ENCODE results near the gene ROBO1.

Gene ROBO1

GRCh38 chr3:79032686-79033318 is 735.0 kb downstream of the ROBO1 start:
- no peak for DNase-seq
- Mint-ChIP-seq H3K36me3 (ENCODE audit: insufficient read depth) (no peaks in the 10 kb centered on the region), H3K27me3 (no peaks in the 10 kb centered on the region), H3K9me3 (peaks cover 0 to 1% of the 10 kb centered on the region in 2 donors), H3K27ac (no peak overlapping the region), H3K4me3 (no peak overlapping the region), H3K4me1 (ENCODE audit: low read depth in 2 of 2) (no peaks in the 10 kb centered on the region)
- ATAC-seq (replicated peaks): no peak

DNA sequence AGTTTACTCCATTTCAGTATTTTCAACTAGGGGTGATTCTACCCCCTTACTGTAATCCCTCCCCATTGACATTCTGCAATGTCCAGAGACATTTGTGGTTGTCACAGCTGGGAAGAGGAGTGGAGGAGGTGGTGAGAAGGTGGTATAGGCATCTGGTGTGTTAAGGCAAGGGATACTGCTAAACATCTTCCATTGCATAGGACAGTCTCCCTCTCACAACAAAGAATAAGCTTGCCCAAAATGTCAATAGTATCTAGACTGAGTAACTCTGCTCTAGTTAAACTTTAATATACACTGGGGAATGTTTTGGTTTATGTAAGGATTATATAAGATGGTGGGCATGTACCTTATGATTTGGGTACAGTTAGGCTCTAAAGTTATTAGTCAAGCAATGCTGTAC is 737.6 kb downstream of the ROBO1 start:
- Mint-ChIP-seq H3K36me3 (ENCODE audit: insufficient read depth) (no peaks in the 10 kb centered on the region), H3K4me3 (no peak overlapping the region), H3K27ac (no peak overlapping the region), H3K9me3 (peaks cover 0 to 2% of the 10 kb centered on the region in 2 donors), H3K4me1 (ENCODE audit: low read depth in 2 of 2) (no peaks in the 10 kb centered on the region), H3K27me3 (no peaks in the 10 kb centered on the region)
- DNase-seq (no peak), ATAC-seq (replicated peaks) (no peak)

DNA sequence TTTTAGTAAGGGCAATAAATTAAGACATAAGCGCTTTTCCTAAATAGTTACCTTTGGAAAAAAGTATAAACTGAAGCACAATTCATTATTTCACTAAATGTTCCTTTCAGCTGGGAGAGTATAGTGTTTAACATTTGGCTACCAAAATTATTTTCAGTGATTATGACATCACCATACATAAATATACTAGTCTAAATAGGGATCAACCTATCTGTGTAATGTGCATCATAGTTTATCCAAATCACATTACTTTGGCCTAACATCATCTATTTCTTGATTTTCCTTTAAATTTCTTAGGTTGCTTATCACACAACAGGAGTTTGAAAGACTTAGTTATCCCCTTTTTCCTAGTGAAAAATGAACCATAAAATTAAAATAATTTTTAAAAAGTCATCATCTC is 738.9 kb downstream of the ROBO1 start:
- DNase-seq (no peak), ATAC-seq (replicated peaks) (no peak)
- Mint-ChIP-seq H3K36me3 (ENCODE audit: insufficient read depth) (no peaks in the 10 kb centered on the region), H3K4me3 (no peak overlapping the region), H3K4me1 (ENCODE audit: low read depth in 2 of 2) (no peaks in the 10 kb centered on the region), H3K27ac (no peak overlapping the region), H3K27me3 (no peaks in the 10 kb centered on the region), H3K9me3 (peaks cover 2 to 7% of the 10 kb centered on the region in 2 donors)

DNA sequence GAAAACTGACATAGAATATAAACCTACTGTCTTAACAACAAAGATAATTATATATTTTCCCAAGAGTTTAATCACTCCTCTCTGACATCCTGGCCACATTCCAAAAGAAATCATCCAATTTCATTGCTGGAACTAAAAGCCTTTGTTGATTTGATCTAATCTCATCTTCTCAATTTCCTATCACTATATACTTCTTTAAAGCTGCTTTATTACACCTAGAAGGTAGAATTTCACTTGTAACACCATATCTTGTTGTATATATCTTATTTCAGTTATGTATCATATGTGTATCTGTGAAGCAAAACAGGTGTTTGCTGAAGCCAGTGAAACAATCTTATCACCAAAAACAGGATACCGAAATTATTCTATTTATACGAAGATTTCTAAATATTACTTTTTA is 740.2 kb downstream of the ROBO1 start:
- no peak for DNase-seq
- Mint-ChIP-seq H3K4me3 (no peak overlapping the region), H3K27ac (no peak overlapping the region), H3K36me3 (ENCODE audit: insufficient read depth) (no peaks in the 10 kb centered on the region), H3K4me1 (ENCODE audit: low read depth in 2 of 2) (no peaks in the 10 kb centered on the region), H3K27me3 (no peaks in the 10 kb centered on the region), H3K9me3 (peaks cover 2 to 7% of the 10 kb centered on the region in 2 donors)
- no peak for ATAC-seq (replicated peaks)

DNA sequence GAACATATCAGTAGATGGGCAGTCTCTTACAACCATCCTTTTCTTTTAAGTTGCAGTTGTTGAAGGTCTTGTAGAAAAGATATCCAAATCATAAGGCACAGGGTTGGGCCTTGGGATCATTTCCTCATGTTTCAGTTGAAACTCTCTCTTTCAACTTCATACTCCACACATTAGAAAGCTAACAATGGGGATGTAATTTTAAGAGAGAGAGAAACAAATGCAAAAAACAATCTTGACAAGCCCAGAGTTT is 747.9 kb downstream of the ROBO1 start:
- DNase-seq: no peak
- peaks cover 6 to 7% of the 10 kb centered on the region in 2 donors for H3K27me3 Mint-ChIP-seq
- H3K4me3 Mint-ChIP-seq: peak overlapping the region in 1 of 2 donors; percentile 13
- H3K9me3 Mint-ChIP-seq: peaks cover 6 to 10% of the 10 kb centered on the region in 2 donors
- H3K4me1 Mint-ChIP-seq (ENCODE audit: low read depth in 2 of 2): peaks cover 0 to 5% of the 10 kb centered on the region in 2 donors
- H3K36me3 Mint-ChIP-seq (ENCODE audit: insufficient read depth): no peaks in the 10 kb centered on the region
- no peak for ATAC-seq (replicated peaks)
- no peak overlapping the region for H3K27ac Mint-ChIP-seq

DNA sequence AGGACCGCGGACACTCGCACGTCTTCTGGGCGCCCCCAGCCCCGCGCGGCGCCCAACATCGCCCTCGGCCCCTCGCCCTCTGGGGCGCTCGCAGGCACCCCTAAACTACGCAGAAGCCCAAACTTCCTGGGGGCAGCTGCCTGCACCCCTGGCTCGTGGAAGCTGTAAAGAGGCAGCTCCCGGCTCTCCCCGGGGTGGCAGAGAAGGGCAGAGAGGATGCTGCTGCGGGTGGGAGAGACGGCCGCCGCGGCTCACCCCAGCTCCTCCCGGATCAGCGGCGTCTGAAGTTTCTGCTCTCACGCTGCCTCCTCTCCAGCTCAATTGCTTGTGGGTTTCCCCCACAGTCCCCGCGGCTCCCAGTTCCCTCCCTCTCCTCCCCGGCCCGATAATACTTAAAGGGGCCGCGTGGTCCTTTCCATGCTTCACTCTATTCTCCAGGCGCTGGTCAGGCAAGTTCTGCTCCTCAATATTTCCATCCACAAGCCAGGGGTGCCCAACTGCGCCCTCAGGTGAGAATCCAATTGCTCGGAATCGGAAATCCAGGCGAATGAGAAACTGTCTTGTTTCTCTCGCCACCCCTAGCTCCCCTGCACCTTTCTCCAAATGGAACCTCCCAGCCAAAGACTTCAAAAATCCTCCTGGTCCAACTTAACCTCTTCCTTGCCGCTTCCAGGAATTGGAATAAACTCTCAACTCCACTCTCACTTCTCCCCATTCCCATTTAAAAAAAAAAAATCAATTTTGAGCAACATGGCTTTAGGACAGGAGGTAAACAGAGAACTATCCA is 748.5 kb downstream of the ROBO1 start:
- Mint-ChIP-seq H3K4me3 (peak overlapping the region in 1 of 2 donors; percentile 13), H3K36me3 (ENCODE audit: insufficient read depth) (no peaks in the 10 kb centered on the region), H3K9me3 (peaks cover 6 to 8% of the 10 kb centered on the region in 2 donors), H3K4me1 (ENCODE audit: low read depth in 2 of 2) (peaks cover 0 to 5% of the 10 kb centered on the region in 2 donors), H3K27ac (no peak overlapping the region), H3K27me3 (peaks cover 6 to 7% of the 10 kb centered on the region in 2 donors)
- no peak for ATAC-seq (replicated peaks)
- DNase-seq: no peak

DNA sequence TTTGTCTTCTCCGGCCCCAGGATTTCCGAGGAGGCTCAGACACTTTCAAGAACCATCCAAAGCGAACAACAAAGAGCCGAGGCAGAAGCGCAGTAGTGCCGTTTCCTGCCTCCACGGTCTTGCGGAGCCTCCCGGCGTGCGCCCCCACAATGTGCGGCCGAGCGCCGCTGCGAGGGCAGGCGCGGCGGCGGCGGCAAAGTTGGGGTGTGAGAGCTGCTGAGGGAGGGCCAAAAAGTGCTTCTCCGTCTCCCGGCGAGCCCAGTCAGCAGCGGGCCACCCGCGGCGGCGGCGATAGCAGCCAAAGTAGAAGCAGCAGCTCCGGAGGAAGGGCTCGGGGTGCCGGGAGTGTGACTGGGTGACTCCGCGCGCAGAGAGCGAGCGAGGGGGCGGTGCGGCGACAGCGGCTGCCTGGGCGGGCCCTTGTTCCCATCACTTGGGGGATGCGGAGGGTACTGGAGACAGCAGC is 749.1 kb downstream of the ROBO1 start:
- peaks cover 0 to 5% of the 10 kb centered on the region in 2 donors for H3K4me1 Mint-ChIP-seq (ENCODE audit: low read depth in 2 of 2)

DNA sequence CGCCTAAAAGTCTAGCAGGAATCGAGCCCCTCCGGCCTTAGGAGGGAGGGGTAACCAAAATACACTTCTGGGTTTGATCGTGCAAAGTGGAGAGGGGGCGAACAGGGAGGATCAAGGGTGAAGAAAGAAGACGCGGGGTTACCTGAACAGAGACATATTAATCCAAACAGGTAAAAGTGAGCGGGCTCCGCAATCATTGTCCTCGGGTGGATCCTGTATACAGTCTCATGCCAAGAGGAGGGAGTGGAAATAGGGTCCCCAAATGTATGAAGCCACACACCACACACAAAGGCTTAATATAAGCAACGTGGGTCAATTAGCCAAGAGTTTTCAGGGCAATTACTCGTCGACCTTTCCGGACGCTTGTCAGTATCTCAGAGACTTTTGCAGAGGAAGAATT is 749.5 kb downstream of the ROBO1 start:
- no peak for ATAC-seq (replicated peaks)
- Mint-ChIP-seq H3K27me3 (peaks cover 6 to 7% of the 10 kb centered on the region in 2 donors), H3K27ac (no peak overlapping the region), H3K36me3 (ENCODE audit: insufficient read depth) (no peaks in the 10 kb centered on the region), H3K9me3 (peaks cover 6 to 8% of the 10 kb centered on the region in 2 donors), H3K4me1 (ENCODE audit: low read depth in 2 of 2) (peaks cover 0 to 5% of the 10 kb centered on the region in 2 donors), H3K4me3 (no peak overlapping the region)
- DNase-seq: no peak

More for the DNA sequence above, 749.1 kb downstream of the ROBO1 start:
- H3K27me3 Mint-ChIP-seq: peaks cover 6 to 7% of the 10 kb centered on the region in 2 donors
- peaks cover 6 to 8% of the 10 kb centered on the region in 2 donors for H3K9me3 Mint-ChIP-seq
- DNase-seq (no peak), ATAC-seq (replicated peaks) (no peak)
- no peak overlapping the region for H3K4me3 Mint-ChIP-seq
- H3K36me3 Mint-ChIP-seq (ENCODE audit: insufficient read depth): no peaks in the 10 kb centered on the region
- H3K27ac Mint-ChIP-seq: no peak overlapping the region

- DNase-seq (no peak), ATAC-seq (replicated peaks) (no peak)
- Mint-ChIP-seq H3K27me3 (peaks cover 6 to 7% of the 10 kb centered on the region in 2 donors), H3K4me3 (no peak overlapping the region), H3K4me1 (ENCODE audit: low read depth in 2 of 2) (peaks cover 0 to 5% of the 10 kb centered on the region in 2 donors), H3K27ac (no peak overlapping the region), H3K9me3 (peaks cover 6 to 8% of the 10 kb centered on the region in 2 donors), H3K36me3 (ENCODE audit: insufficient read depth) (no peaks in the 10 kb centered on the region)
These were observed 751.0 kb downstream of the ROBO1 start for GRCh38 chr3:79016587-79017376.

DNA sequence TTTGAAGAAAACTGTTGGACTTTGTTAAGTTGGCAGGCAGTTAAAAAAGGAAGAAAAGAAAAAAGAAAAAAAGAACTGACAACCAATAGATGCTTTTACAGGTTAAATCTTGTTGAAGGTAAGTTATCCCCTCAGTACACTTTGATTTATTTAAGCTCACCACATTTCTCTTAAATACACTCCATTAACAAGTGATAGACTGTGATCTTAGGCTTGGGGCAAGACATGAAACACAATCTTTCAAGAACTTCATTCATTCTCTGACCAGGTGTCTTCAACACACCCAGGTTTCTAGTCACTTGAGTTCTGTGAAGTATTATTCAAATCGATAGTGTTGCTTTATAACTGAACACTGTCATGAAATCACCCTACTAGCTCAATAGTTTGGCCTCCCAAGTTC is 751.9 kb downstream of the ROBO1 start:
- no peak overlapping the region for H3K27ac Mint-ChIP-seq
- ATAC-seq (replicated peaks): no peak
- no peak overlapping the region for H3K4me3 Mint-ChIP-seq
- DNase-seq: no peak
- H3K27me3 Mint-ChIP-seq: peaks cover 6 to 7% of the 10 kb centered on the region in 2 donors
- peaks cover 0 to 5% of the 10 kb centered on the region in 2 donors for H3K4me1 Mint-ChIP-seq (ENCODE audit: low read depth in 2 of 2)
- peaks cover 6 to 8% of the 10 kb centered on the region in 2 donors for H3K9me3 Mint-ChIP-seq
- no peaks in the 10 kb centered on the region for H3K36me3 Mint-ChIP-seq (ENCODE audit: insufficient read depth)

GRCh38 chr3:79012946-79013362 is 754.8 kb downstream of the ROBO1 start:
- DNase-seq (no peak), ATAC-seq (replicated peaks) (no peak)
- H3K36me3 Mint-ChIP-seq (ENCODE audit: insufficient read depth): no peaks in the 10 kb centered on the region
- no peaks in the 10 kb centered on the region for H3K4me1 Mint-ChIP-seq (ENCODE audit: low read depth in 2 of 2)
- H3K27me3 Mint-ChIP-seq: no peaks in the 10 kb centered on the region
- no peak overlapping the region for H3K27ac Mint-ChIP-seq
- H3K4me3 Mint-ChIP-seq: no peak overlapping the region
- peaks cover under 1 to 3% of the 10 kb centered on the region in 2 donors for H3K9me3 Mint-ChIP-seq

DNA sequence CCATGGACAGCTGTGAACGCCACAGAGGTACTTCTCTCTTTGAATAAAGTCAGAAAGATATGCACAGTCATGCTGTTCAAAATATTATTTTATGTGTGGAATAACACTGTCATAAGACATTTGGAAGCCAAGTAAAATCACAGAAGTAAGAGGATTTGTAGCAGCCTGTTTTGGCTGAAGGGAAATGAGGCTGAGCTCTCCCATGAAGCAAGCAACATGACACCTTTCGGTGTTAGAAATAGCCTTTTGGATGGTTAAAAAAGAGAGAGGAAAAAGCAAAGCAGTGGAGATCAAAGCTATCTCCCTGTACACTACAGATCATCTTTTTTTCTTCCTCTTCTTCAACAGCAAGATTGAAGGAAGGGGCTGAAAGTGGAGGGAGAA is 755.3 kb downstream of the ROBO1 start:
- Mint-ChIP-seq H3K9me3 (peaks cover 1 to 7% of the 10 kb centered on the region in 2 donors), H3K4me3 (no peak overlapping the region), H3K27me3 (no peaks in the 10 kb centered on the region), H3K4me1 (ENCODE audit: low read depth in 2 of 2) (no peaks in the 10 kb centered on the region), H3K36me3 (ENCODE audit: insufficient read depth) (no peaks in the 10 kb centered on the region), H3K27ac (no peak overlapping the region)
- ATAC-seq (replicated peaks) (no peak), DNase-seq (no peak)

- H3K4me1 Mint-ChIP-seq (ENCODE audit: low read depth in 2 of 2): no peaks in the 10 kb centered on the region
- H3K27ac Mint-ChIP-seq: no peak overlapping the region
- no peak for ATAC-seq (replicated peaks)
- H3K9me3 Mint-ChIP-seq: peaks cover 1 to 7% of the 10 kb centered on the region in 2 donors
- no peaks in the 10 kb centered on the region for H3K27me3 Mint-ChIP-seq
- no peaks in the 10 kb centered on the region for H3K36me3 Mint-ChIP-seq (ENCODE audit: insufficient read depth)
- no peak for DNase-seq
- H3K4me3 Mint-ChIP-seq: no peak overlapping the region
These were observed 755.8 kb downstream of the ROBO1 start for GRCh38 chr3:79011821-79012529.
